ENCODE data around the gene AGTPBP1.

AGTPBP1 gene

GRCh38 chr9:85528607-85529006 lies 213.1 kb downstream of the AGTPBP1 start:
- no peak for FAIRE-seq

GRCh38 chr9:85528142-85528541 lies 213.6 kb downstream of the AGTPBP1 start:
- no peak for FAIRE-seq

GRCh38 chr9:85527331-85528020 lies 214.3 kb downstream of the AGTPBP1 start:
- no peak for FAIRE-seq

- no peak for FAIRE-seq
These were observed 217.2 kb downstream of the AGTPBP1 start for GRCh38 chr9:85524531-85524930.

- no peak for FAIRE-seq
These were observed 218.6 kb downstream of the AGTPBP1 start for GRCh38 chr9:85523202-85523601.

DNA sequence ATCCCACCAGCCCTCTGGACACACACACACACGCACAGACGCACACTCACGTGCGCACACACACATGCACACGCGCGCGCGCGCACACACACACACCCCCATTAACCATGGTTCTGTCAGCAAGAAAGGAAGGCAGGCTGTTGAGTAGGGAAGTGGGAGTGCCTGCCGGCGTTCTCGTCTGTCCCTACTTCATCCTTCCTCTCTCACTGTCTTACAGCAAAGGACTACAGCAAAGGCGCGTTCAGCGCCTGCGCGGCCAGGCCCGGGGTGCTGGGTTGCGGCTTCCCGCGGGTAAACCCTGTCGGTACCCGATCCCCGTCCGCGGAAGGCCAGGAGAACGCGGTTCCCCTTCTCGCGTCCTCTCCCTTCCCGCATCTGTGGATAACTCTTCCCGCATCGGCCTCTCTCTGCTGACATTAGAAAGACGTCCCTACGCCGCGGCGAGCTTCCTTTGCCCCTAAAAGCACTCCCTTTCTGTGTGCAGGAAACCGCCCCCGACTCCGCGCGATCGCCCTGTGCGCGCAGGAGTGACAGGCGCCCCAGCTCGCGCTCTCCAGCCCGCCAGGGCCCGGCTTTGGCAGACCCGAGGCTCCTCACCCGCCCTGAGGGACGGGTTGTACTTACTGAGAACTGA lies 219.2 kb downstream of the AGTPBP1 start:
- FAIRE-seq: no peak

GRCh38 chr9:85521371-85522197 lies 220.2 kb downstream of the AGTPBP1 start:
- FAIRE-seq: no peak

DNA sequence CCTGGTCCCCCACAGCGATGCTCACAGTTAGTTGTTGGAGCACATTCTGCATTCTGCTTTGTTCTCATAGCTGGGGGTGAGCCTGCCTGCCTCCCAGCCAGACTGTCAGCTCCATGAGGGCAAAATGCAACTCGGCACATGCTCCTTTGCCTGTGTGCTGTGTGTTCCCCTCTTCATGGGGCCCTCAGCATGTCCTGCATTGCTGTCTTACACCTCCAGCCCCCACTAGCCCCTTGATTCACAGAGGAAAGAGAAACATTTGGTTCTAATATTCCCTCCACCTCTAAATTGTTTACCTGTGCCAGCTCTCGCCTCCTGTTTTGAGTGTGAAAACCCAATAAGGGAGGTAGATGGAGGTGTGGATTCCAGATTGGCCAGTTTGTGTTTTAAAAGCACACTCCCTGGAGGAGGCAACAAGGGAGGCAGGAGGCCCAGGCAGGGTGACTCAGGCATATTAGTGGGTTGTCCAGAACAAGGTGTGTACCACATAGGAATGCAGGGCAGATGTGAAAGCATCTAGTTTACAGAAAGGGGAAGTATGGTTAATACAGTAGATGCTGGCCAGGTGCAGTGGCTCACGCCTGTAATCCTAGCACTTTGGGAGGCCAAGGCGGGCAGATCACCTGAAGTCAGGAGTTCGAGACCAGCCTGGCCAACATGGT lies 224.6 kb downstream of the AGTPBP1 start:
- FAIRE-seq: no peak

DNA sequence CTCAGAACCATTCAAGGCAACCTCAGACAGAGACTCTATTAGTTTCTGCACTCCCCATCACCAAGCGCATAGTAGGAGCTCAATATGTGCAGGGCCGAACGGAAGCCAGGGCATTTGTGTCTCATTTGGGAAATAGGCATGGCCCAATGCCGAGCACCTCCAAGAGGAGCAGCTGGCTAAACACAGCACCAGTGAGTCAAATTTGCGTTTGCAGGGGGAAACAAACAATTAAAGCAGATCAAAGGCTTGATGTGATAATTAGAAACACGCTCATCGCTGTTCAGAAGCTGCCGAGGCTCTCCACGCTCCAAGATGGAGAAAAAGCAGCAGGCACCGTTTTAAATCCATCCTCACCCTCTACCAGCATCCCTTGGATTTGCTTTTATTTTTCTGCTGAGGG lies 225.3 kb downstream of the AGTPBP1 start:
- no peak for FAIRE-seq

DNA sequence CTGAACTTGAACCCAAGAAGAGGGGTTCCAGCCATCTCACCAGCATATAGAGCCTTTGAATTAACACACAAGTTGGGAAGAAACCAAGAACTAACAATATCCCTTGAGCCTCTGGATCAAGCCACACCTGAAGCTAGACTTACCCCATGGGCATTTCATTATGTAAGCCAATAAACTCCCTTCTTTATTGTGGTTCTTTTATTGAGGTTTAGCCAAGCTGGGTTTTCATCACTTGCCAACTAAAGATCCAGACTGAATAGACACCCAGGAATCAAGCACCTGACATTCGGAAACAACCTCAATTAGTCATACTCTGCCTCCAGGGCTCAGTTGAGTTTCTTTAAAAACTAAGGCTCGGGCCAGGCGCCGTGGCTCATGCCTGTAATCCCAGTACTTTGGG lies 226.7 kb downstream of the AGTPBP1 start:
- FAIRE-seq: no peak

GRCh38 chr9:85514256-85514655 lies 227.5 kb downstream of the AGTPBP1 start:
- FAIRE-seq: no peak

GRCh38 chr9:85511746-85512145 lies 230.0 kb downstream of the AGTPBP1 start:
- FAIRE-seq: no peak

DNA sequence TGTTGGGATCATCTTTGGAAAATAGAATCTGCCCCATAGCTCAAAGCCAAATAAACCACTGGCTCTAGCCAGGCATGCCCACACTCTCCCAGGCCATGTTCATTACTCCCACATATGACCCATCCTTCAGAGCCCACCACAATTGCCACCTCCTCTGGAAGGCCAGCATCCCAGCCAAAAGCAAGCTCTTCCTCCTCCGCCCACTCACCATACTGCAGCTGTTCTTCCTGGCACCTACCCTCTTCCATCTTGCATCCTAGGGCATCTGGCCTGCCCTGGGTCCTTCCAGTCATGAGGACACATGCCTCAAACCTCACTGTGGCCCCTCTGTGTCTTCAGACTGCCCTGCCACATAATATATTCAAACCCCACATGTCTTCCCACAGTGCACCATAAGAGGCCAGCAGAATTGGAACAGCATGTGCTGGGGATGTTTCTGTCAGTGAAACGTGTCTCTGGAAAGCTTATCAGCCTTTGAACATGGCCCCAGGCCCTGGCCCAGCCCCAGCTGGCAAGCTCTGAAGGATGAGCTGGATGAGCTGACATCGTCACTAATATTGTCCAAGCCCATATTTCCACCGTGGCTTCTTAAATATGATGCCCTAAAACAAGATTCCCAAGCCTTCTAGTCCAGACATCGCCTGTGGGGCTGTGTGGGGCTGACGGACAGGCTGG lies 230.8 kb downstream of the AGTPBP1 start:
- FAIRE-seq: no peak

DNA sequence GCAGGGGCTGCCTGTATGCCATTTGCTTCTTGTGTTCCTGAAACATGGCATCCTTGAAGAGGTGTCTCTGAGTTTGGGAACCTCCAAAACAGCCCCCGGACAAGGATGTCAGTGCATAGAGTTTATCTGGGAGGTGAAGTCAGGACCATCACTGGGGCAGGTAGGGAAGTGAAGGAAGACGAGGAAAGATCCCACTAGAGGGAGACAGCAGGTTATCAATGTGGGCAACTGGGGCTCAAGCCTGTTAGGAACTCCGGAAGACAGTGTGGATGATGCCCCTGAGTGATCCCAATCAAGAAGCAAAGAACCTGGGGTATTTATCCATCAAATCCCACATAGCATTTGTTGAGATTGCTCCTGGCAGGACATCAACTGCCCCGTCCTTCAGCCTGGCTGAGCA lies 233.1 kb downstream of the AGTPBP1 start:
- no peak for FAIRE-seq

DNA sequence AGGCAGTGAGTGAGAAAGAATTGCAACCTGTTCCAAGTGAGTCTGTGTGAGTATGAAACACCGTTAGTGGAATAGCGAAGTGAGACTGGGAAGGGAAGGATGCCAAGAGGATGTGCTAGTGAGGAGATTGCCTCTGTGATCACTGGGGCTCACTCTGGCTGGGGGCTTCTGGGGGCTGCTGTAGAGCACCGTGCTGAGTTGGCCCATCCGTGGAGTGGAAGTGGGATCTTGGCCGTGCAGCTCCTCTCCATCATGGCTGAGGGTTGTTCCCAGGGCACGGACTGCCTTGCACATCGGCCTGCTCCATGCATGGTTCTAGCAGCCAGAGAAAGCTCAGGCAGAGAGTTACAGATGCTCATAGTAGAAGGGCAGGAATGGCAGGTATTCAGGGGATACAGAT lies 236.1 kb downstream of the AGTPBP1 start:
- FAIRE-seq: no peak

DNA sequence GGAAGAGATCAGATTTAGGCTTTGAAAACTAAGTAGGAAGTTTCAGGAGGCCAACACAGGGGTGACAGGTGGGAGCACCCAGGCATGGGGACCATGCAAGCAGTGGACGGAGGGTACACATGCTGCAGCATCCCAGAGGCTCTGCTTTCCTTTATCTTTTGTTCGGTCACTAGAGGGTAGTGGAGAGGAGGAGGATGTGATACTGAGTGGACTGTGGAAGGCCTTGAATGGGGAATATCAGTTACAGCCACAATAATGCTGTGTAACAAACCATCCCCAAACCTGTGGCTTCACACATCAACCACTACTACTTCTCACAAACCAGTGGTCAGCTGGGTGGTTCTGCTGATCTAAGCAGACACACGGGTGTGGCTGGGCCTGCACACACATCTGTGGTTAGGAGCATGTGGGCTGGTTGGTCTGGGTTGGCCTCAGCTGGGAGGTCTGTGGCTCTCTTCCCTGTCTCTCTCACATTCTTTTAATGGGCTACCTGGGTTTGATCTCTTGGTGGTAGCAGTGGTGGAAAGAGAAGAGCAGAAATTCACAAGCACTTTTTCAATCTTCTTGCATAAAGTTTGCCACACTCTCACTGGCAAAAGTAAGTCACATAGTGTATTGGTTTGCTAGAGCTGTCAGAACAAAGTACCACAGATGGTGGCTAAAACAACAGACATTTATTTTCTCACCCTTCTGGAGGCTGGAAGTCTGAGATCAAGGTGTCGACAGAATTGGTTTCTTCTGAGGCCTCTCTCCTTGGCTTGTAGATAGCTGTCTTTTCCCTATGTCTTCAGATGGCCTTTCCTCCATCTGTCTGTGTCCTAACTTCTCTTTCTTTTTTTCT lies 238.7 kb downstream of the AGTPBP1 start:
- FAIRE-seq: no peak

DNA sequence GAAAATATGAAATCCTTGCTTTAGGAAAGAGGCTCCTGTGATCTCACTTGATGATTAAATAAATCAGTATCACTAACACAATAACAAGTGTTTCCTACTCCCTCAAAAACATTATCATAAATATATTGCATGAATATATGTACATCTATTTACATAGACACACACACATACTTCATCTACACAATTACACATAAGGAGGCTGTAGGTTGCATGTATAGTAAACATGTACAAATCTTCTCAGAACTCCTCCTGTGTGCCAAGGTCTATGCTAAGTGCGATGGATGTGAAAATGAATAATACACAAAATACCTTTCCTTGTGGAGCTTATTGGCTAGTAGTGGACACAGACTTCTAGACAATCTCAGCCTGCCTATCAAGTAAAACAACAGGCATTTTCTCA lies 239.9 kb downstream of the AGTPBP1 start:
- no peak for FAIRE-seq

- no peak for FAIRE-seq
These were observed 240.3 kb downstream of the AGTPBP1 start for GRCh38 chr9:85501456-85501855.

All from islet of Langerhans (tissue), 1 donor.